Naive thymus-derived CD4-positive, alpha-beta T cell (primary cell): ENCODE data around the gene MSH3. TPM values are rescaled to one million over a fixed set of nuclear protein-coding genes. Genes with fewer than 3 reads are reported as not detected.
"Not testable (repeated sequence)": the region's sequence is repeated elsewhere in the genome, so short reads cannot be mapped to it uniquely, and the experiment has no call there.

Source experiments
- ATAC-seq: fragments of 150-1000 bp; cut with Tn5 transposase; 2 replicates; pipeline ENCODE4 v1.10.0; 2021; ENCODE audit warnings: mild to moderate bottlenecking, moderate library complexity
- CTCF ChIA-PET: fragments of 350-600 bp; sonication (Branson Sonifier 250); formaldehyde crosslinking; loops from one replicate; lab custom pipeline; 2021; ENCODE audit warnings: antibody characterized with exemption; lab: Charles Lee
- POLR2A ChIA-PET: fragments of 350-600 bp; sonication (Branson Sonifier 250); formaldehyde crosslinking; loops from one replicate; lab custom pipeline; 2021; ENCODE audit warnings: antibody characterized with exemption, inconsistent platforms; lab: Charles Lee
- DNase-seq, 9 donors: peaks; one replicate each; pipeline versions ENCODE4 v3.0.0 to v3.0.0-alpha.2; 2020 to 2022; ENCODE audit warnings: mixed read lengths in 1 of 9
- H3K27ac ChIP-seq: one replicate; pipeline ENCODE4 v1.7.0; 2013; ENCODE audit warnings: mild to moderate bottlenecking, low read depth, low read length, moderate library complexity
- H3K27me3 ChIP-seq, 2 donors: one replicate each; pipeline ENCODE4 v1.7.0; 2013; ENCODE audit warnings: low read length in 2 of 2, mild to moderate bottlenecking in 2 of 2, moderate library complexity in 2 of 2; ENCODE audit not compliant: control insufficient read depth in 2 of 2, insufficient read depth in 2 of 2
- H3K36me3 ChIP-seq, 3 experiments: 1 replicate in 2 of 3; 2 replicates in 1 of 3; pipeline ENCODE4 v1.7.0; 2013; ENCODE audit warnings: low read length in 3 of 3, mild to moderate bottlenecking in 3 of 3, moderate library complexity in 1 of 3; ENCODE audit not compliant: insufficient read depth in 3 of 3, control insufficient read depth in 2 of 3
- H3K4me1 ChIP-seq, 2 donors: one replicate each; pipeline ENCODE4 v1.7.0; 2013; ENCODE audit warnings: low read length in 2 of 2, mild to moderate bottlenecking in 2 of 2, moderate library complexity in 1 of 2; ENCODE audit not compliant: control insufficient read depth in 2 of 2, insufficient read depth in 2 of 2
- H3K4me3 ChIP-seq: 2 replicates; pipeline ENCODE4 v1.7.0; 2013; ENCODE audit warnings: mild to moderate bottlenecking, low read length
- H3K9me3 ChIP-seq, 3 experiments: 1 replicate in 2 of 3; 2 replicates in 1 of 3; pipeline ENCODE4 v1.7.0; 2013; ENCODE audit warnings: low read length in 3 of 3; ENCODE audit not compliant: control insufficient read depth in 2 of 3
- H3K27ac Mint-ChIP-seq, 9 donors: one replicate each; pipeline ENCODE4 v1.8.0; 2020 to 2022; ENCODE audit warnings: mixed read lengths in 9 of 9, mild to moderate bottlenecking in 8 of 9, moderate library complexity in 5 of 9, inconsistent platforms in 2 of 9
- H3K27me3 Mint-ChIP-seq, 5 donors: one replicate each; pipeline ENCODE4 v1.8.0; 2021 to 2022; ENCODE audit warnings: mixed read lengths in 5 of 5, mild to moderate bottlenecking in 1 of 5
- H3K36me3 Mint-ChIP-seq, 5 donors: one replicate each; pipeline ENCODE4 v1.8.0; 2020 to 2022; ENCODE audit warnings: mixed read lengths in 5 of 5, mild to moderate bottlenecking in 3 of 5, inconsistent platforms in 1 of 5
- H3K4me1 Mint-ChIP-seq, 7 donors: one replicate each; pipeline ENCODE4 v1.8.0; 2020 to 2022; ENCODE audit warnings: mixed read lengths in 7 of 7, mild to moderate bottlenecking in 3 of 7, inconsistent platforms in 1 of 7
- H3K4me3 Mint-ChIP-seq, 10 donors: one replicate each; pipeline ENCODE4 v1.8.0; 2020 to 2022; ENCODE audit warnings: mild to moderate bottlenecking in 10 of 10, mixed read lengths in 10 of 10, moderate library complexity in 6 of 10, inconsistent platforms in 2 of 10
- H3K9me3 Mint-ChIP-seq, 11 donors: one replicate each; pipeline ENCODE4 v1.8.0; 2020 to 2022; ENCODE audit warnings: mixed read lengths in 11 of 11, mild to moderate bottlenecking in 4 of 11, inconsistent platforms in 1 of 11, moderate library complexity in 1 of 11
- intact Hi-C, 2 donors: fragments of 100-400 bp; cut with micrococcal nuclease; formaldehyde crosslinking; loops; one replicate each; pipeline ENCODE4 v1.15.1; 2023
- polyA plus RNA-seq, 2 donors: library from polyadenylated mRNA; unstranded; fragments of 300-500 nt; fragmentation: Illumina TruSeq; gene quantifications; one replicate each; pipeline ENCODE4 v1.2.3, GENCODE V29; 2021
- total RNA-seq, 6 experiments: library from RNA in 5 of 6; stranded (reverse) in 5 of 6; gene quantifications; 1 replicate in 5 of 6; 2 replicates in 1 of 6; pipeline ENCODE4 v1.2.3 and lab custom pipeline; 2021 to 2026

Gene MSH3
- total and polyA plus RNA-seq, 7 experiments from 2014 or later: 10.5 to 20.9 (median 13.0) TPM

GRCh38 chr5:80784451-80784850 lies 130.0 kb downstream of the MSH3 start:
- POLR2A ChIA-PET: no interaction called here

GRCh38 chr5:80789319-80790016 lies 135.0 kb downstream of the MSH3 start:
- POLR2A ChIA-PET, H3K27me3 Mint-ChIP-seq, intact Hi-C loops, H3K4me3 Mint-ChIP-seq, H3K27ac Mint-ChIP-seq, H3K9me3 Mint-ChIP-seq, H3K4me1 Mint-ChIP-seq, CTCF ChIA-PET, H3K27me3 ChIP-seq, H3K9me3 ChIP-seq, H3K27ac ChIP-seq, H3K36me3 ChIP-seq, H3K4me1 ChIP-seq, DNase-seq, ATAC-seq, H3K4me3 ChIP-seq: not testable (repeated sequence)
- H3K36me3 Mint-ChIP-seq: peaks cover 0 to 27% (median 18%) of the 10 kb centered on the region in 5 donors

More at GRCh38 chr5:80784451-80784850, 130.0 kb downstream of the MSH3 start:
- Mint-ChIP-seq H3K9me3 (peaks cover 0 to 2% (median 0%) of the 10 kb centered on the region in 11 donors), H3K4me3 (no peak overlapping the region), H3K36me3 (peaks cover 13 to 45% (median 29%) of the 10 kb centered on the region in 5 donors), H3K27ac (no peak overlapping the region), H3K27me3 (no peaks in the 10 kb centered on the region), H3K4me1 (peaks cover 0 to 4% (median 0%) of the 10 kb centered on the region in 7 donors)
- no peak for ATAC-seq
- intact Hi-C loops: no loop called here
- peaks cover 0 to 19% (median 0%) of the 10 kb centered on the region in 3 experiments for H3K36me3 ChIP-seq
- no peak for DNase-seq
- CTCF ChIA-PET: no interaction called here
- H3K27me3 ChIP-seq: no peaks in the 10 kb centered on the region
- H3K27ac ChIP-seq: no peak overlapping the region
- no peak overlapping the region for H3K4me3 ChIP-seq
- H3K4me1 ChIP-seq: no peaks in the 10 kb centered on the region
- no peaks in the 10 kb centered on the region for H3K9me3 ChIP-seq

DNA sequence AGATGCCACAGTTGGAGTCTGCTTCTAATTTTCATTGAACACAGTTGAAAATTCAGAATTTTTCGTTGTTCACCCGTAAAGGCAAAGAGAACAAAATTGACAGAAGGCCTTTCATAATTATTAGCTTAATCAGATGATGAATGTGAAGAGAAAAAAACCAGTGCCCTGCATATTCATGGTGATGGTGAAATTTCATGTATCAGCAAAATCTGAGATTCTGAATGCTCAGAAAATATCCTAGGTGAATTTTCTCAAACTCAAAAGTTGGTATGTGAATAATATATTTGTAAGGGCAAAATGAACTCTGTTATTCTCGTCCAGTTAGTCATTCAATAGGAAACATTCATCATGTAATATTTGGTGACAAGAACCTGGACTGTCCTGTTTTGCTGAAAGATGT lies 136.2 kb downstream of the MSH3 start:
- Histone ChIP-seq H3K4me3 (no peak overlapping the region), H3K36me3 (peaks cover 0 to 17% (median 0%) of the 10 kb centered on the region in 3 experiments), H3K27ac (no peak overlapping the region), H3K27me3 (no peaks in the 10 kb centered on the region), H3K4me1 (no peaks in the 10 kb centered on the region), H3K9me3 (no peaks in the 10 kb centered on the region)
- Mint-ChIP-seq H3K27me3 (no peaks in the 10 kb centered on the region), H3K4me3 (no peak overlapping the region), H3K36me3 (peaks cover 0 to 23% (median 15%) of the 10 kb centered on the region in 5 donors), H3K9me3 (no peaks in the 10 kb centered on the region), H3K4me1 (no peaks in the 10 kb centered on the region), H3K27ac (no peak overlapping the region)
- POLR2A ChIA-PET: no interaction called here
- CTCF ChIA-PET: no interaction called here
- intact Hi-C loops: no loop called here
- ATAC-seq: no peak
- DNase-seq: no peak

GRCh38 chr5:80793354-80793753 lies 138.9 kb downstream of the MSH3 start:
- ATAC-seq (no peak), DNase-seq (no peak)
- H3K27me3 Mint-ChIP-seq: no peaks in the 10 kb centered on the region
- H3K36me3 Mint-ChIP-seq: peaks cover 6 to 26% (median 18%) of the 10 kb centered on the region in 5 donors
- Histone ChIP-seq H3K4me1 (no peaks in the 10 kb centered on the region), H3K27me3 (no peaks in the 10 kb centered on the region), H3K27ac (no peak overlapping the region), H3K9me3 (no peaks in the 10 kb centered on the region), H3K36me3 (peaks cover 0 to 23% (median 0%) of the 10 kb centered on the region in 3 experiments), H3K4me3 (no peak overlapping the region)
- POLR2A ChIA-PET: no interaction called here
- no peak overlapping the region for H3K4me3 Mint-ChIP-seq
- intact Hi-C loops: no loop called here
- H3K9me3 Mint-ChIP-seq: no peaks in the 10 kb centered on the region
- no peaks in the 10 kb centered on the region for H3K4me1 Mint-ChIP-seq
- CTCF ChIA-PET: no interaction called here
- H3K27ac Mint-ChIP-seq: no peak overlapping the region

DNA sequence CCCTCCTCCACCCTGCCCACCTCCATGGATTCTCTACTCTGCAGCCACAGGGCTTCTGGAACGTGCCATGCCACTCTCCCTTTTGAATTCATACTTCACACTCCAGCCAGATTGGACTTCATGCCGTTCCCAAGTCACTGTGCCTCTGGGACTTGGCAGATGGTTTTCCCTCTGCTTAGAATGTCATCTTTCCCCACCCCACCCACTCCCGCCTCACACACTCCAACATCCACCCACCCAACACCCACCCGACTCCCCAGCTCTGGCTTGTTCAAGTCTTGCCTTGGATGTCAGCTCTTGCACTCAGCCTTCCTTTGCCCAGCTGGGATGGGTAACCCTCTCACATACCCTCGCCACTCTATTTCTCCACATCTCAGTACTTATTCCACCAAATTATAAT lies 142.4 kb downstream of the MSH3 start:
- POLR2A ChIA-PET: interaction anchor here (0.6 kb wide), 1 partner anchor 67 kb away, joined by 3 read pairs; no protein-coding TSS in a partner anchor
- Histone ChIP-seq H3K27ac (no peak overlapping the region), H3K4me3 (no peak overlapping the region), H3K27me3 (no peaks in the 10 kb centered on the region), H3K36me3 (peaks cover 0 to 23% (median 0%) of the 10 kb centered on the region in 3 experiments), H3K4me1 (no peaks in the 10 kb centered on the region), H3K9me3 (no peaks in the 10 kb centered on the region)
- no peak overlapping the region for H3K4me3 Mint-ChIP-seq
- intact Hi-C loops: no loop called here
- ATAC-seq (no peak), DNase-seq (no peak)
- no peak overlapping the region for H3K27ac Mint-ChIP-seq
- no peaks in the 10 kb centered on the region for H3K9me3 Mint-ChIP-seq
- CTCF ChIA-PET: no interaction called here
- no peaks in the 10 kb centered on the region for H3K4me1 Mint-ChIP-seq
- peaks cover 6 to 38% (median 25%) of the 10 kb centered on the region in 5 donors for H3K36me3 Mint-ChIP-seq
- H3K27me3 Mint-ChIP-seq: no peaks in the 10 kb centered on the region

- no peaks in the 10 kb centered on the region for H3K4me1 ChIP-seq
- intact Hi-C loops: no loop called here
- H3K4me1 Mint-ChIP-seq: no peaks in the 10 kb centered on the region
- peaks cover 0 to under 1% (median 0%) of the 10 kb centered on the region in 11 donors for H3K9me3 Mint-ChIP-seq
- POLR2A ChIA-PET: interaction anchor here (0.6 kb wide), 1 partner anchor 68 kb away, joined by 3 read pairs; no protein-coding TSS in a partner anchor
- H3K36me3 ChIP-seq: peaks cover 0 to 23% (median 0%) of the 10 kb centered on the region in 3 experiments
- CTCF ChIA-PET: no interaction called here
- no peaks in the 10 kb centered on the region for H3K27me3 ChIP-seq
- H3K4me3 Mint-ChIP-seq: no peak overlapping the region
- no peaks in the 10 kb centered on the region for H3K27me3 Mint-ChIP-seq
- peaks cover 6 to 41% (median 25%) of the 10 kb centered on the region in 5 donors for H3K36me3 Mint-ChIP-seq
- DNase-seq (no peak), ATAC-seq (no peak)
- H3K27ac Mint-ChIP-seq: no peak overlapping the region
- no peak overlapping the region for H3K4me3 ChIP-seq
- H3K27ac ChIP-seq: no peak overlapping the region
- H3K9me3 ChIP-seq: no peaks in the 10 kb centered on the region
Observed at GRCh38 chr5:80797428-80798024, 143.1 kb downstream of the MSH3 start.
